Epithelial cell of esophagus (primary cell): ENCODE data around the gene STX11.
A peak's percentile ranks its signal among the peaks of the same experiment; 100 is the strongest.

ENCODE experiments used
- DNase-seq: peaks from one replicate; pipeline ENCODE4 v3.0.0; 2010; ENCODE audit warnings: low read depth
- H3K4me3 ChIP-seq: 2 replicates; pipeline ENCODE4 v1.5.1; 2011; ENCODE audit warnings: mild to moderate bottlenecking, low read length, control low read depth
- CTCF ChIP-seq: IDR thresholded peaks from 2 replicates; pipeline ENCODE4 v1.5.1; 2011; ENCODE audit warnings: low read depth, mild to moderate bottlenecking, low read length, control low read depth, inconsistent platforms; ENCODE audit not compliant: insufficient read depth; ENCODE audit errors: missing control alignments

The STX11 gene

GRCh38 chr6:144148886-144149285 lies 1.4 kb upstream of the STX11 start:
- no peak overlapping the region for H3K4me3 ChIP-seq
- TF ChIP-seq CTCF, result no peak
- peak; percentile 10 for DNase-seq

GRCh38 chr6:144149558-144149893 lies 791 bp upstream of the STX11 start:
- DNase-seq, result no peak
- TF ChIP-seq CTCF, result no peak
- H3K4me3 ChIP-seq, result peak overlapping the region; percentile 60

GRCh38 chr6:144150710-144151657 lies 667 bp downstream of the STX11 start:
- TF ChIP-seq CTCF, result peak; percentile 12
- DNase-seq, result peak; percentile 72
- H3K4me3 ChIP-seq, result peak overlapping the region; percentile 60

GRCh38 chr6:144152334-144152900 lies 2.1 kb downstream of the STX11 start:
- no peak for TF ChIP-seq CTCF
- DNase-seq, result peak; percentile 66
- no peak overlapping the region for H3K4me3 ChIP-seq

- no peak overlapping the region for H3K4me3 ChIP-seq
- TF ChIP-seq CTCF, result no peak
- no peak for DNase-seq
Observed at GRCh38 chr6:144153260-144153659, 2.9 kb downstream of the STX11 start.

GRCh38 chr6:144153971-144154370 lies 3.7 kb downstream of the STX11 start:
- H3K4me3 ChIP-seq, result no peak overlapping the region
- TF ChIP-seq CTCF, result no peak
- no peak for DNase-seq
